HG03064 (cell line): ENCODE results near the gene RPL13A.
"Not testable (repeated sequence)": the region's sequence is repeated elsewhere in the genome, so short reads cannot be mapped to it uniquely, and the experiment has no call there.

ENCODE experiments used
- ATAC-seq: cut with Tn5 transposase; IDR thresholded peaks from one replicate; pipeline ENCODE4 v1.9.1; 2021; ENCODE audit warnings: low read depth; ENCODE audit not compliant: unreplicated experiment

RPL13A gene

DNA sequence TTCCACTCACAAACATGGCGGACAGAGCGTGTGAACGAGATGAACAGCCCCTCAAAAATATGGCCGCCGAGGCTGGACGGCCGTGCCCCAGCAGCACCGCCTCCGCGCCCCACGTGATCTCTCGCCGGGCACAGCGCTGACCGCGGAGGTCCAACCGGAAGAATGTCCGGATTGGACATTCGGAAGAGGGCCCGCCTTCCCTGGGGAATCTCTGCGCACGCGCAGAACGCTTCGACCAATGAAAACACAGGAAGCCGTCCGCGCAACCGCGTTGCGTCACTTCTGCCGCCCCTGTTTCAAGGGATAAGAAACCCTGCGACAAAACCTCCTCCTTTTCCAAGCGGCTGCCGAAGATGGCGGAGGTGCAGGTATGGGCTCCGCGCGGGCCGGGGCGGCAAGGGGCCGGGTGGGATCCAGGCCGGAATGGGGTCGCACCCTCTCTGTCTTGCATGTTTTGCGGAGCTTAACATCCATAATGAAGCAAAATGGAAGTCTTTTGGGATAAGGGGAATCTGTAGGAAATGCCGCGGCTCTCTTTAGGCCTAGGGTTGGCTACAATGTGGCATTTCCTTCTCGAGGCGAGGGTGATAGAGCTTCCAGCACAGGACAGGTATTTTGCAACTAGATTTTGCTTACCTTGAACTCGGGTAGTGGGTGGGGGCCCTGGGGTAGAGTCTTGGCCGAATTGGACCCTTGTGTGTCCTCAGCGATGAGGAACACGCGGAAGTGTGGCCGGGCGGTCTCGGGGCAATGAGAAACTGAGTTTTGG is at the start of gene RPL13A:
RPL13A (plus strand) TSS at position 332 of the 769 bp plus-strand sequence; CDS start at position 354, 22 bp downstream.
- peak; percentile 68 for ATAC-seq

DNA sequence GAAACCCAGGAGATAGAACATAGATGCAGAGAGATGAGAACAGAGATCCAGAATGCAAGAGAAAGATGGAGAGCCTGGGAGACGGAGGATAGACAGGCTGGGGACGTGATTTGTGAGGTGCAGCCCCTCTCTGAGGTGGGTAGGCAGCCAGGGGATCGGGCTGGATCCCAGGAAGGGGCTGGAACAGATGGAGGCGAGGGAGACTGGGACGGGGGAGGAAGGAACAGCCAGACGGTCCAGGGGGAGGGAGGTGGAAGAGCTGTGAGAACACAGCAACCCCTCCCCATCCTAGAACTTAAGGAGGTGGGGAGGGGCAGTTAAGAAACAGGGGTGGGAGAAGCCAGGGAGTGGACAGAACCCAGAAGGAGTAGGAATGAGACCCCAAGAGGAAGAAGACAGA is 49.1 kb upstream of the RPL13A start:
- ATAC-seq, result no peak

DNA sequence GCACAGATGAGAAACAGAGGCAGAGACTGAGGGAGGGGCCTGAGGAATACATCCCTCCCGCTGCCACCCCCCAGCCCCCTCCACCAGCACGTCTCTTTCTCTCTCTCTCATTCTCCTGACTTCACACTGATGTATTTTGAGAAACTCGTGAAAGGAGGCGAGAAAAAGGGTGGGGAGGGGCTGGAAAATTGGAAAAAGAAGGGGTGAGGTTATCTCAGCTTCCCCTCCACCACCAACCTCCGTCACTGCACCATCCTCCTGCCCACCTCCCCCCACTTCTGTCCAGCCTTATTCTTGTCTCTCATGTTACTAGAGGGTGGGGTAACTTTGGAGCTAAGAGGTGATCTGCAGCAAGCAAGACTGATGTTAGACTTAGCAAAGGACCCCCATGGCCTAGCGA is 47.6 kb upstream of the RPL13A start:
- ATAC-seq, result no peak

DNA sequence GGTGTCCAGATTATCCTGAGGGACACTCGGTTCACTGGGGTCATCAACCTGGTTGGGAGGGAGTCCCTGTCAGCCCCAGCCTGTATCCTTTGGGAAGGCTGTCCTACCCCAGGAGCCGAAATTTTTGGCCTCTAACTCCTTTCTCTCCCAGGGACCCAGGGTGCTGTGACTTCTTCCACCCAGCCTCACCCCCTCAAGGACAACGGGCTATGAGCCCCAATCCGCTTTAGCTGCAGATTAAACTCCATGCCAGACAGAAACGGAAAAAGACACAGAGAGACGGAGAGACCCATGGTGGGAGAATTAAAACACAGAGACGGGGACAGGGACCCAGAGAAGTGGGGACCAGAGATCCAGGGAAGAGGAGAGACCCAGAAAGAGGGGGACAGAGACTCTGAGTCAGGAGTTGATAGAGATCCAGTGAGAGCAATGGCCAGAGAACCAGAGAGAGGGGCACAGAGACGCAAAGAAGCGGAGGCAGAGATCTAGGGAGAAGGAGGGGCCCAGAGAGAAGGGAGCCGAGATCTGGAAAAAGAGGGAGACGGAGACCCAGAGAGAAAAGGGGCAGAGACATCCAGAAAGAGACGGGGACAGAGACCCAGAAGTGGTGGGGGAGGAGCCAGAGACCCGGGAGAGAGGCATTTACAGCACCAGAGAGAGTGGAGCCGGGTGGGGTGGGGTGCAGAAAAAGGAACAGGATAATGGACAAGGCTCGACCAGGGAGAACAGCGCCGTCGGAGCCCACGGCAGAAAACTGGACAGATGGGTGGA is 46.8 kb upstream of the RPL13A start:
- no peak for ATAC-seq

- ATAC-seq, result no peak
These were observed 46.0 kb upstream of the RPL13A start, which contains the start of gene SLC17A7 for GRCh38 chr19:49441210-49441959. Gene SLC17A7 (minus strand): TSS chr19:49441527. CDS start chr19:49441379, 148 bp downstream.

DNA sequence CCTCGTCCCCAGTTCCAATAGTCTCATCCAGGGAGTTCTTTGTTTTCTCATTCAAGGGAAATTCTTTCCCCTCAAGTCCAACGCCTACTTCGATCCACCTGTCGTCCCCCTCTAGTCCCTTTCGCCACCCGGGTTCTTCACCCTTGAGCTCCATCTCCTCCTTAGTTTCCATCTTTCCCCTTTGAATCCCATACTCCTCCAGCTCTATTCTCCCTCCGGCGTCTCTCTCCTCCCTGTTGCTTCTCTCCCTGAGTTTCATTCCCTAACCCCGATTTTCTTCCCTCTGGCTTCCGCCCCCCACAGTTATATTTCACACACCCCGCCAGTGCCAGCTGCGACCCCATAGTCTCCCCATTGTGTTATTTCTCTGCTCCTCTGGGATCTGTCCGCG is 45.5 kb upstream of the RPL13A start:
- ATAC-seq, result no peak

DNA sequence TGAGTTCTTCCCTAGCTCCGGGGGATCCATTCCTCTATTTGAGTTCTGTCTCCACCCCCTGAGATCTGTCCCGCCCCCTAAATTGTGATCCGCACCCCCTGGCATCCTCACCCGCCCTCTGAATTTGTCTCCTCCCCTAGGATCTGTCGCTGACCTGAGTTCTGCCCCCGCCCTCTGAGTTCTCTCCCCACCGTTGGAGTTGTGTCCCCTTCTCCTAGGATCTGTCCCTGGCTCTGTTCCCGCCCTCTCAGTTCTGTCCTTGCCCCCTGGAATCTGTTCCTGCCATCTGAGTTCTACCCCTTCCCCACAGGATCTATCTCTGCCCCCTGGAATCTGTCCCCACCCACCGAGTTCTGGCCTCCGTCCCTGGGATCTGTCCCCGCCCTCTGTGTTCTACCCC is 45.1 kb upstream of the RPL13A start:
- ATAC-seq, result no peak

GRCh38 chr19:49442771-49443365 is 44.5 kb upstream of the RPL13A start:
- no peak for ATAC-seq

DNA sequence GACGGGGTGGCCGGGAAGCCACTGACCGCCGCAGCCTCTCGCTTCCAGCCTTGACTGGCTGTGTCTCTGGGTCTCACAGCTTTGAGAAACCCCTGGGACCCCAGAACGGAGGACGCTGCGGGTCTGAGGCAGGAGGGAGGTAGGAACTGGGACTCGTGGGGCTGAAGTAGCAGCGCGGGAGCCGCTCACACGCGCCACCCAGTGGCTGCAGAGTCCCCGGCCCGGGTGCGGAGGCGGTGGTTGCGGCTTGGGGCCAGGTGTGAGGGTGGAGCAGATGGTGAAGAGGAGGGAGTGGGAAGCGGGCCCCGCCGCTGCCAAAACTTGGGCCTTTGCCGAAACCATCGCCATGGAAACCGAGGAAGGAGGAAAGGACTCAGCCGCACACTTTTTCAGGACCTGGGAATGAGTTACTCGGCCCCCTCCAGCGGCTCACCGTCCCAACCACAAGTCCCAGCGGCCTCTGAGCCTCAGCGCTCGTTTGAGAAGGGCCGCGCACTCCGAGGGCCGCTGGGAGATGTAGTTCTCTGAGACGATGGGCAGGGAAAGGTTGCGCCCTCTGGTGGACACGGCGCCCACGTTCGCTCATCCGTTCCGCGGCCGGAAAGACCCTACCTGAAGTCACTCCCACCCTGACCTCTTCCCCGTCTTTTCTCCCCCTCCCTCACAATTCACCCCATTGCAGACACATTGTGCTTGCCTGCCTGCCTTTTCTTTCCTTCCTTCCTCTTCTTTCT is 43.9 kb upstream of the RPL13A start:
- ATAC-seq, result peak; percentile 70

DNA sequence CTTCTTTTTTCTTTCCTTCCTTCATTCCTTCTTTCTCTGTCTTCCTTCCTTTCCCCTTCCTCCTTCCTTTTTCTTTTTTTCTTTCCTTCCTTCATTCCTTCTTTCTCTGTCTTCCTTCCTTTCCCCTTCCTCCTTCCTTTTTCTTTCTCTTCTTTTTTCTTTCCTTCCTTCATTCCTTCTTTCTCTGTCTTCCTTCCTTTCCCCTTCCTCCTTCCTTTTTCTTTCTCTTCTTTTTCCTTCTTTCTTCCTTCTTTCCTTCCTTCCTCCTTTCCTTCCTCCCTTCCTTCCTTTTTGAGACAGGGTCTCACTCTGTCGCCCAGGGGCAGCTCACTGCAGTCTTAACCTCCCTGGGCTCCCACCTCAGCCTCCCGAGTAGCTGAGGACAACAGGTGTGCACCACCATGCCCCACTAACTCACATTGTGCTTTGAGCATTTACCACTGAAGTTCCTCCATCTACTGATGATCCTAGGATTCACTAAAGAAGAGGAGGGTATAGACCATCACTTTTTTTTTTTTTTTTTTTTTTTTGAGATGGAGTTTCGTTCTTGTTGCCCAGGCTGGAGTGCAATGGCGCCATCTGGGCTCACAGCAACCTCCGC is 43.2 kb upstream of the RPL13A start:
- not testable (repeated sequence) for ATAC-seq

DNA sequence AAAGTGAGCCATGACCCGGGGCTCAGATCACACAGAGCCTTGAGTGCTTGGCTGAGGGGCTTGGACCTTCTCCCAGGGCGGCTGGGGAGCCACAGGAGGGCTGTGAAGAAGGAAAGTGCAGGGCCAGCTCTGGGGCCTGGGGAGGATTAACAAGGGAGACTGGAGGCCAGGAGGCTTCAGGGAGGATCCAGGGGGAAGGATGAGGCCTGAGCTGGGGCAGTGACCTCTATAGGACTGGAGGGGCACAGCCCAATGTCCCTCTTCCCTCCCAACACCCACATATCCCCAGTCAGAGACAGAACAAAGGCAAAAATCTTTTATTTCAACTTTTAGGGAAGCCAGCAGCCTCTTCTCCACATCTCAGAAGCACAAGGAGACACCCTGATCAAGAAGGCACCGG is 41.4 kb upstream of the RPL13A start:
- ATAC-seq, result no peak

DNA sequence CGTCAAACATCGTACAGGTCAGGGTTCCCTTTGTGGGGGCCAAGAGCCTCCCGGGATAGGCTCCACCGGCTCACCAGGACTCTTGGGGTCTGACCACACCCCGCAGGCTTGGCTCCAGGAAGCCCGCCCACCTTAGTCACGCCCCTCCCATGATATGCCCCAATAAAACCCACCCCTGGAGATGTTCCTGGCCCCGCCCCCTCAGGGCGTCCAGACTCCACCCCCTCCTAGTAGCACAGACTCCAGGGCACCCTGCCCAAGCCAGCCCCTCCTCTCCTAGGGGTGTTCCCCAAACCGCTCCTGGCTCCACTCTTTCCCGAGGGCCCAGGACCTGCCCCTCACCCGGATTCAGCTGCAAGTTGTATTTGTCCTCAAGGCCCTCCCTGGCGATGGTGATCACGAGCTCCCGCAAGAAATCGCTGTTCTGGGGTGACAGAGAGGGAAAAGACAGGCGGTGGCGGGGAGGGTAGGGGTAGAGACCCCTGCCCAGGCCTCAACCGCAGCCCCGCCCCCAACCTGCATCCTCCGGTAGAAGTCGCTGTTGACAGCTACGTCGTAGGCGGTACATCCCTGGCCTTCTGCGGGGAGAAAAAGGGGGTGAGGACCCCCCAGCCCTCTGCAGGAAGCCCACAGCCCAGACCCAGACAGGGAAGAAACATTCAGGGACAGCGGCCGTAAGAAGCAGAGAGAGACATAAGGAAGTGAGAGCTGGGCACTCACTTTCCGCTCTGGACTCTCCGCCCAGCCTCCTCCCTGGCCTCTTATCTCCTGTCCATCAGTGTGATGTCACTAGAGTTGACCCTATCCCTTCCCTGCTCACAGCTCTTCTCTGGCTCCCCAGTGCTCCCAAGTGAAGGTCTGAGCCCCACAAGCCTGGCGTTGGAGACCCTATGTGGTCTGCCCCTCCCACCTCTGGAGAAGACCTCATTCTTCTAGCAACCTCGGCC is 39.6 kb upstream of the RPL13A start:
- ATAC-seq, result no peak

- no peak for ATAC-seq
These were observed 39.0 kb upstream of the RPL13A start for GRCh38 chr19:49448432-49448786.

DNA sequence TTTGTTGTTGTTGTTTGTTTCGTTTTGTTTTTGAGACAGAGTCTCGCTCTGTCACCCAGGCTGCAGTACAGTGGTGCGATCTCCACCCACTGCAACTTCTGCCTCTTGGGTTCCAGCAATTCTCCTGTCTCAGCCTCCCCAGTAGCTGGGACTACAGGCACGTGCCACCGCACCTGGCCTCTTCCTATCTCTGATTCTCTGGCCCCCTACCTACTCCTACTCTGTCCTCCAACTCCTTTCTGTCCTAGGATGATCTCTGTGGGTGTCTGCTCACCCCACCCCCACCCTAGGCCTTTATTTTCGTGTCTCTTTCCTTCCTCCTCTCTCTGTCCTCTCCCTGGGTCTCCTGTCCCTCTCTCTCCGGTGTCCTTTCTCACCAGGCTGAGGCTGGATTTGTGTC is 37.0 kb upstream of the RPL13A start:
- no peak for ATAC-seq

DNA sequence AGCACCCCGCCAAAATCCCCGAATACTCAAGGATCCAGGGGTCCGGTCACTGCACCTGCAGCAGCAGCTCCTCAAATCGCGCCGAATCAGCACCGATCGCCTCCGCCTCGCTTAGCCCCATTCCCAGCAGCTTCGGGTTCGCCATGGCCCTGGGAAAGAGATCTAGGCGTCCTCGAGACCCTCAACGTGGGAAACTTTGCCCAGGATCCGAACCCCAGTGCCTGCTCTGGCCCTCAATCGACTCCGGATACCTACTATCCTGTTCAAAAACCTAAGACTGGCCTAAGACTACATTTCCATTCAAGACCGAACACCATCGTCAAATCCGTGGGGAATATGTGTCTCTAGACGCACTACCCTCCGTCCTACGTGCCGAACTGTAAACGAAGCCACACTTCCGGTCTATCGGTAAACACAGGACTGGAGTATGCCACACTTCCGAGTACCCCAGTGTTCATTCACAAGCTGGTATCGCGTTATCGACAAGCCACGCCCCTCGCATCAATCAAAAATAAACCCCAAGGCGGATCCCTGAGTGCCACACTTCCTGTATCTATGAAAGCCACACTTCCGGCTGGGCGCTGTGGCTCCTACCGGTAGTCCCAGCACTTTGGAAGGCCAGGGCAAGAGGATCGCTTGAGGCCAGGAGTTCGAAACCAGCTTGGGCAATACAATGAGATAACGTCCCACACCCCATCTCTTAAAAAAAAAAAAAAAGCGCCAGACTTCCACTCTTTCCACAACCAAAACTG is 35.8 kb upstream of the RPL13A start, which contains the start of gene PIH1D1:
PIH1D1 (minus strand) TSS at position 385 of the 752 bp plus-strand sequence; CDS start at position 145, 240 bp downstream.
- peak; percentile 53 for ATAC-seq

DNA sequence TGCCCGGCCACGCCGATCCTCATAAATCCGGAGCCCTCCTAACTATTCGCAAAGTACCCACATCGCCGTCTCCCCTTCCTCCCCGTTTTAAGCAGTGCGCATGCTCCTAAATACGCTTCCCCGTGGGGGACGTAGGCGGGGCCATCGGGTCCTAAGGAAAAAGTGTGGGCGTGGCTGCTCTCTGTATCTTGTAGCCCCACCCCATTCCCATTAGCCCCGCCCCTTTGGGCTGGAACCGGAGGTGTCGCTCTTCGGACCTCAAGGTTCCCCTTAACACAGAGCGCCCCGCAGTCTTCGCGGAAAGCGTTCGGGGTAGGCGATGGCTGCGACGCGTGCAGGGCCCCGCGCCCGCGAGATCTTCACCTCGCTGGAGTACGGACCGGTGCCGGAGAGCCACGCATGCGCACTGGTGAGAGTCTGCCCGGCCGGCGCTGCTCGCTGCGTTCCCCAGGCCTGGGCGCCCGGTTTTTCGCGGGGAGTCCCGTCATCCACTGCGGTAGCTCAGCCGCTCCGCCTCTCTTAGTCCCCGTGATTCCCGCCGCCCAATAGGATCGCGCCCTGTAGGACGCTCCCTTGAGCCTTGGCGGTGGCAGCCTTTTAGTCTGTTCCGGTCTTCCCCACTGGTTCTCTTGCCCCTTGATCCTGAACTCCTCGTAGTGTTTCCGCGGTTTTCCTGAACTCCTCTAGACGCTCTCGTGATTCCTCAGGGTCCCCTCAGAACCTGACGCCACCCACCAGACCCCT is 34.2 kb upstream of the RPL13A start, which contains the start of gene ALDH16A1:
ALDH16A1 (plus strand) TSS at position 213 of the 744 bp plus-strand sequence; CDS start at position 320, 107 bp downstream.
- ATAC-seq, result peak; percentile 81

DNA sequence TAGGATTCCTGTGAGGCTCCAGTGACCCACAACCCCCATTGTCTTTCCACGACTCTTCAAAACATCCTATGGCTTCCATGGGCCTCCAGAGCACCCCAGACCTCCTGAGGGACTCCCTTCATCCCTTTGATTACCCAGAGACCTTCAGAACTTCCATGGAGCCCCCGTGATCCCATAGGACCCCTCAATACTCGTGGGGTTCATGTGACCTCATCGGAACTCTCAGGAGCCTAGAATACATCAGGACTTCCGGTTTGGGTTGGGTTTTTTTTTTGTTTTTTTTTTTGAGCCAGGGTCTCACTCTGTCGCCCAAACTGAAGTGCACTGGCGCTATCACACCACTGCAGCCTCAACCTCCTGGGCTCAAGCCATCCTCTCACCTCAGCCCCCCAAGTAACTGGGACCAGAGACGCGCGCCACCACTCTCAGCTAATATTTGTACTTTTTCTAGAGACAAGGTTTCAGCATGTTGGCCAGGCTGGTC is 33.6 kb upstream of the RPL13A start:
- no peak for ATAC-seq
